ENCODE measurements around the gene FRMD4A.

FRMD4A gene

GRCh38 chr10:13709931-13710650 is 620.6 kb downstream of the FRMD4A start:
- no peak for DNase-seq

- DNase-seq, result no peak
Observed at GRCh38 chr10:13708256-13708990, 622.3 kb downstream of the FRMD4A start.

- peak; percentile 58 for DNase-seq
Observed at GRCh38 chr10:13707156-13707881, 623.4 kb downstream of the FRMD4A start.

- no peak for DNase-seq
Observed at GRCh38 chr10:13706604-13707003, 624.1 kb downstream of the FRMD4A start.

GRCh38 chr10:13706175-13706574 is 624.5 kb downstream of the FRMD4A start:
- no peak for DNase-seq

GRCh38 chr10:13705526-13706174 is 625.1 kb downstream of the FRMD4A start:
- no peak for DNase-seq

- no peak for DNase-seq
Observed at GRCh38 chr10:13704964-13705363, 625.8 kb downstream of the FRMD4A start.

GRCh38 chr10:13703997-13704536 is 626.7 kb downstream of the FRMD4A start:
- DNase-seq, result no peak

GRCh38 chr10:13703101-13703818 is 627.5 kb downstream of the FRMD4A start:
- no peak for DNase-seq

- no peak for DNase-seq
Observed at GRCh38 chr10:13701157-13701919, 629.4 kb downstream of the FRMD4A start.

GRCh38 chr10:13700473-13701144 is 630.1 kb downstream of the FRMD4A start:
- no peak for DNase-seq

- DNase-seq, result no peak
Observed at GRCh38 chr10:13699216-13699615, 631.5 kb downstream of the FRMD4A start.

- DNase-seq, result no peak
Observed at GRCh38 chr10:13698217-13698616, 632.5 kb downstream of the FRMD4A start.

- DNase-seq, result no peak
Observed at GRCh38 chr10:13696071-13696470, 634.7 kb downstream of the FRMD4A start.

- DNase-seq, result no peak
Observed at GRCh38 chr10:13695588-13695987, 635.1 kb downstream of the FRMD4A start.

GRCh38 chr10:13693783-13694700 is 636.7 kb downstream of the FRMD4A start:
- no peak for DNase-seq

GRCh38 chr10:13690281-13690825 is 640.4 kb downstream of the FRMD4A start:
- DNase-seq, result no peak

- no peak for DNase-seq
Observed at GRCh38 chr10:13686331-13686752, 644.4 kb downstream of the FRMD4A start.

GRCh38 chr10:13685885-13686284 is 644.8 kb downstream of the FRMD4A start:
- DNase-seq, result no peak

Data from activated CD8-positive, alpha-beta memory T cell treated with anti-CD3 and anti-CD28 coated beads for 24 hours (primary cell).